Stimulated activated CD4-positive, alpha-beta T cell treated with anti-CD3 and anti-CD28 coated beads, Interleukin-2, amount 100 ng/mL, for 4 hours (primary cell): ENCODE data around the gene GAN.

Source experiments
- DNase-seq: peaks from one replicate; pipeline ENCODE4 v3.0.0-alpha.2; 2020; ENCODE audit warnings: low read depth

Gene GAN

GRCh38 chr16:81314603-81315270, at the start of gene GAN:
TSS of gene GAN (plus strand) at chr16:81314962. CDS start at chr16:81315114, 152 bp downstream.
- peak; percentile 92 for DNase-seq

GRCh38 chr16:81265052-81265451, 49.7 kb upstream of the GAN start:
- DNase-seq: no peak

GRCh38 chr16:81265658-81266451, 48.9 kb upstream of the GAN start:
- no peak for DNase-seq

- no peak for DNase-seq
These were observed 48.1 kb upstream of the GAN start for GRCh38 chr16:81266680-81267095.

- no peak for DNase-seq
These were observed 46.3 kb upstream of the GAN start for GRCh38 chr16:81268509-81268908.

- DNase-seq: no peak
These were observed 41.4 kb upstream of the GAN start for GRCh38 chr16:81273223-81273950.

GRCh38 chr16:81275064-81275532, 39.7 kb upstream of the GAN start:
- no peak for DNase-seq

GRCh38 chr16:81275795-81276194, 39.0 kb upstream of the GAN start:
- no peak for DNase-seq

- DNase-seq: no peak
These were observed 38.4 kb upstream of the GAN start for GRCh38 chr16:81276323-81276722.

GRCh38 chr16:81277541-81278080, 37.2 kb upstream of the GAN start:
- DNase-seq: no peak

- DNase-seq: no peak
These were observed 36.2 kb upstream of the GAN start for GRCh38 chr16:81278526-81278925.

GRCh38 chr16:81279392-81279791, 35.4 kb upstream of the GAN start:
- no peak for DNase-seq

GRCh38 chr16:81280393-81280792, 34.4 kb upstream of the GAN start:
- no peak for DNase-seq

GRCh38 chr16:81283044-81283443, 31.7 kb upstream of the GAN start:
- no peak for DNase-seq

- DNase-seq: no peak
These were observed 29.7 kb upstream of the GAN start for GRCh38 chr16:81284995-81285600.

GRCh38 chr16:81286190-81286589, 28.6 kb upstream of the GAN start:
- DNase-seq: no peak

- DNase-seq: no peak
These were observed 23.6 kb upstream of the GAN start for GRCh38 chr16:81291117-81291516.

- DNase-seq: no peak
These were observed 21.8 kb upstream of the GAN start for GRCh38 chr16:81292936-81293335.

- DNase-seq: no peak
These were observed 20.6 kb upstream of the GAN start for GRCh38 chr16:81293909-81294802.

- DNase-seq: no peak
These were observed 18.1 kb upstream of the GAN start for GRCh38 chr16:81296631-81297030.

GRCh38 chr16:81307770-81308169, 7.0 kb upstream of the GAN start:
- DNase-seq: no peak
